ENCODE results near the gene AATF. TPM values are rescaled to one million over a fixed set of nuclear protein-coding genes. Genes with fewer than 3 reads are reported as not detected.
A peak's percentile ranks its signal among the peaks of the same experiment; 100 is the strongest.

AATF gene
- total RNA-seq, 1 donor from 2014 or later = 38.5 TPM

- DNase-seq (ENCODE audit: low spot score) = no peak
- Mint-ChIP-seq H3K4me1 (ENCODE audit: low read depth) (peaks cover 7% of the 10 kb centered on the region), H3K27me3 (ENCODE audit: low read depth) (no peaks in the 10 kb centered on the region), H3K36me3 (ENCODE audit: low read depth) (peaks cover 13% of the 10 kb centered on the region), H3K27ac (ENCODE audit: unreplicated experiment) (no peak overlapping the region), H3K4me3 (ENCODE audit: unreplicated experiment) (no peak overlapping the region), H3K9me3 (ENCODE audit: low read depth) (no peaks in the 10 kb centered on the region)
- no peak for TF ChIP-seq CTCF (IDR thresholded peaks at IDR 0.05)
Measured at GRCh38 chr17:37039269-37039668, 90.5 kb downstream of the AATF start.

GRCh38 chr17:37041932-37042331 is 93.2 kb downstream of the AATF start:
- no peaks in the 10 kb centered on the region for H3K9me3 Mint-ChIP-seq (ENCODE audit: low read depth)
- H3K27ac Mint-ChIP-seq (ENCODE audit: unreplicated experiment) = no peak overlapping the region
- no peak overlapping the region for H3K4me3 Mint-ChIP-seq (ENCODE audit: unreplicated experiment)
- H3K4me1 Mint-ChIP-seq (ENCODE audit: low read depth) = peaks cover 7% of the 10 kb centered on the region
- no peak for TF ChIP-seq CTCF (IDR thresholded peaks at IDR 0.05)
- DNase-seq (ENCODE audit: low spot score) = no peak
- no peaks in the 10 kb centered on the region for H3K27me3 Mint-ChIP-seq (ENCODE audit: low read depth)
- H3K36me3 Mint-ChIP-seq (ENCODE audit: low read depth) = peaks cover 10% of the 10 kb centered on the region

GRCh38 chr17:37043201-37043600 is 94.4 kb downstream of the AATF start:
- H3K36me3 Mint-ChIP-seq (ENCODE audit: low read depth) = peaks cover 7% of the 10 kb centered on the region
- no peak overlapping the region for H3K4me3 Mint-ChIP-seq (ENCODE audit: unreplicated experiment)
- no peaks in the 10 kb centered on the region for H3K9me3 Mint-ChIP-seq (ENCODE audit: low read depth)
- TF ChIP-seq CTCF (IDR thresholded peaks at IDR 0.05) = no peak
- no peak for DNase-seq (ENCODE audit: low spot score)
- H3K27me3 Mint-ChIP-seq (ENCODE audit: low read depth) = no peaks in the 10 kb centered on the region
- H3K4me1 Mint-ChIP-seq (ENCODE audit: low read depth) = peaks cover 10% of the 10 kb centered on the region
- H3K27ac Mint-ChIP-seq (ENCODE audit: unreplicated experiment) = no peak overlapping the region

GRCh38 chr17:37045351-37045922 is 96.7 kb downstream of the AATF start:
- no peak overlapping the region for H3K4me3 Mint-ChIP-seq (ENCODE audit: unreplicated experiment)
- no peak for TF ChIP-seq CTCF (IDR thresholded peaks at IDR 0.05)
- no peaks in the 10 kb centered on the region for H3K9me3 Mint-ChIP-seq (ENCODE audit: low read depth)
- no peaks in the 10 kb centered on the region for H3K27me3 Mint-ChIP-seq (ENCODE audit: low read depth)
- H3K27ac Mint-ChIP-seq (ENCODE audit: unreplicated experiment) = no peak overlapping the region
- DNase-seq (ENCODE audit: low spot score) = no peak
- H3K36me3 Mint-ChIP-seq (ENCODE audit: low read depth) = peaks cover 5% of the 10 kb centered on the region
- peaks cover 6% of the 10 kb centered on the region for H3K4me1 Mint-ChIP-seq (ENCODE audit: low read depth)

- no peak for DNase-seq (ENCODE audit: low spot score)
- Mint-ChIP-seq H3K4me3 (ENCODE audit: unreplicated experiment) (no peak overlapping the region), H3K4me1 (ENCODE audit: low read depth) (peaks cover 6% of the 10 kb centered on the region), H3K27ac (ENCODE audit: unreplicated experiment) (no peak overlapping the region), H3K27me3 (ENCODE audit: low read depth) (no peaks in the 10 kb centered on the region), H3K9me3 (ENCODE audit: low read depth) (no peaks in the 10 kb centered on the region), H3K36me3 (ENCODE audit: low read depth) (peaks cover 5% of the 10 kb centered on the region)
- peak; percentile 96 for TF ChIP-seq CTCF (IDR thresholded peaks at IDR 0.05)
Measured at GRCh38 chr17:37047631-37048104, 98.9 kb downstream of the AATF start.

Measured in chondrocyte (in vitro differentiated cells).